RCC 7860 (cell line): Measurements from ENCODE around the gene POMZP3.
"Not testable (repeated sequence)": the region's sequence is repeated elsewhere in the genome, so short reads cannot be mapped to it uniquely, and the experiment has no call there.

Source experiments
- DNase-seq: peaks from one replicate; pipeline ENCODE4 v3.0.0-alpha.2; 2015; ENCODE audit warnings: low spot score
- FAIRE-seq: peaks from 2 replicates; lab custom pipeline; 2012; peaks lifted over from hg19 to GRCh38; lab: Jason Lieb, UNC

The POMZP3 gene

GRCh38 chr7:76591033-76591432 lies 36.0 kb downstream of the POMZP3 start:
- FAIRE-seq, DNase-seq: not testable (repeated sequence)

DNA sequence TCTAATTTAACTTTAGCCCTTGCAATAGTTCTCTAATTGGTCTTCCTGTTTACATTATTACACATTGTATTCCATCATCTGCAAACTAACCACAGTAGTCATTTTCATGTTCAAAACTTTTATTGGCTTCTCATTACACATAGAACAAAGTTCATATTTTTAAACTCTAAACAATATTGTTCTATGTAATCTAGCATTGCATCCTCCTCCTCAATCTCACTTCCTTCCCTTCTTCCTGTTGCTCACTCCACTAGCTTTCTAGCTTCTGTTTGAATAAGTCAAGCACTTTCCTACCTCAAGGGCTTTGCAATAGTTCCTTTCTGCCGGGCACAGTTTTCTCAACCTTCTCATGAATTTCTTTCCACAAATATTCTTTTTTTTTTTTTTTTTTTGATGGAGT lies 38.5 kb downstream of the POMZP3 start:
- not testable (repeated sequence) for FAIRE-seq, DNase-seq

DNA sequence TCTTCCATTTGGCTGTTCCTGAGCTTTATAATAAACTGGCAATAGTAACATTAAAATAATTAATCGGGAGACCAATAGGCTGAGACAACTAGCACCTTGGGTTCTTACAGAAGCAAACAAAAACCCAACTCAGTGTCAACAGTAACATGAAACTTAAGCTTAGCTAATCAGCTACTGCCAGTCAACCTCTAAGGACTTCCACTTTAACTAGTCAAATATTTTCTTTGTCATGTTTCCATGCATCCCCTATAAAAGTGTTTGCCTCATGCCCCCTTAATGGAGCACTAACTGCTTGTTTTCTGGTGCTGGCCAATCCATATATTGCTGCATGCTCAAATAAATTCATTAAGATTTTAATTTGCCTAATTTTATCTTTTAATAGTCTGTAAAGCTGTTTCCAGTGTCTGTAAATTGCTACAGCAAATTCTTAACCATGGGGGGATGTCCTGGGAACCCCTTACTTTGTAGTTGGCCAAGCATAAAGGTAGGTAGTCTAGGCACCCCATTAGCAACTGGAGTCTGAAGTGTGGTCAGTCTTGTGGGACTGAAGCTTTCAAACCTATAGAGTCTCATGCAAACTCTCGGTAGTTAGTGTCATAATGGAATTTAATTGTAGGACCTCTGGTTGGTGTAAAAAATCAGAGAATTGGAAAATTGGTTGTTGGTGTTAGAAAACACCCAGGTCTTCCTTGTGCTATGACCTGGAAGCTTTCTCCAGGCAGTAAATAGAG lies 40.3 kb downstream of the POMZP3 start:
- DNase-seq, FAIRE-seq: not testable (repeated sequence)

DNA sequence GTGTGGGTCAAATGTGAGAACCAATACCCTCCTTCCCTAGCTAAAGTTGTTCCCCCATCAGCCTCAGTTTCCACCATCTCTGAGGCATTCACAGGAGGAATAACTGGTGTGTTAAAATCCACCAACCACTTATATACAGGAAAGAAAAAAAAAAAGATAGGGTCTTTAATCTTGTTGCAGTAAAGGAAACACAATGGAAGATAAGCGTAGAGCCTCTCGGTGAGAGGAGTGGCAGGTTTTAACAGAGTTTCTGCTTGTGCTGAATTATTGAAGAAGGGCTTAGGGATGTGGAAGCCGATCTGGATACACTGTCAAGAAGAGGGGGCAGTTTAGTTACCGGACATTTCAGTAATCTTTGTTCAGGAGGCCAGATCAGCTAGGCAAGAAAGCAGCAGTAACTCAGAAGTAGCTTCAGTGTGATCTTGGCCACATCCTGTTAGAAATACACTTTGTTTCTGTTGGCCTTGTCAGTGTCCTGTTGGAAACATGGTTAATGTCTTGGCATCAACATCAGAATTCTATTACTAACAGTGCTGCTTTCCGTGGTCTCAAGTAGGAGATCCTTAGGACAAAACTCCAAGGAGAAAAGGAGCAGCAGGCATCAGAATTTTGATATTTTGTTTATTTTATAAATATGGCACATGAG lies 43.3 kb downstream of the POMZP3 start:
- FAIRE-seq: not testable (repeated sequence)
- peak; percentile 29 for DNase-seq

DNA sequence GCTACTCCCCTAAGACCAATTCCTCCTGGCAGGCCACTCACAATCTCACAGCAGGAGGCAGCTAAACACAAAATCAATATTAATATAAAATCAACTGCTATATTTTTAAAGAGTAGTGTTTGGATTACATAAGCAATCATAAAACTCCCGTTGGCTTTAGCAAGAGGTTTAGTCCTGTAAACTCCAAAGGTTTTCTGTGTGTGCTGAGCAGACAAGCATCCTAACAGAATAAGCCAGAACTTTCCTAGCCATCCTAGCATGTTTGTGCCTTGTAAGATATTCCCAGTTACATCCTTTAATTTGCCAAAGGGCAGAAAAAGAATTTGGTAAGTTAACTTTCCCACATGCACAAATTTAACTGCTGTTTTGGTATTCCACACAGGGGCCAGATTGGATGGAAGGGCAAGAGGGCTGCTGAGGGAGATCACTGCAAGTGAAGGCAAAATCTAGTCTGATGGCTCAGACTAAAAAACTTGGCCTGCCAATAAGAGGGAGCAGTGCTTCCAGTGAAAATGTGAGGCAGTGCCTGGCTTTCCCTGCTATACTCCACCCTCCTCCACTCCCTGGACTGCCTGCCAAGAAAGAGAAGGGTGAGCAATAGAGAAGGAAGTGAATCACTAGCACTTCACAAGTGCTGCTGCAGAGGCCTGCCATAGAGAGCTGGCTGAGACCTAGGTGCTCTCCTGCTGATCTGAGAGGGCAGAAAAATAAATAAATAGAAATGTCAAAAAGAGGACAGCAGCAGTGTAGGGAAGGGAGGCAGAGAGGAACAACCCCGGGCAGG lies 44.0 kb downstream of the POMZP3 start:
- peak; percentile 75 for DNase-seq
- FAIRE-seq: peak; percentile 97

DNA sequence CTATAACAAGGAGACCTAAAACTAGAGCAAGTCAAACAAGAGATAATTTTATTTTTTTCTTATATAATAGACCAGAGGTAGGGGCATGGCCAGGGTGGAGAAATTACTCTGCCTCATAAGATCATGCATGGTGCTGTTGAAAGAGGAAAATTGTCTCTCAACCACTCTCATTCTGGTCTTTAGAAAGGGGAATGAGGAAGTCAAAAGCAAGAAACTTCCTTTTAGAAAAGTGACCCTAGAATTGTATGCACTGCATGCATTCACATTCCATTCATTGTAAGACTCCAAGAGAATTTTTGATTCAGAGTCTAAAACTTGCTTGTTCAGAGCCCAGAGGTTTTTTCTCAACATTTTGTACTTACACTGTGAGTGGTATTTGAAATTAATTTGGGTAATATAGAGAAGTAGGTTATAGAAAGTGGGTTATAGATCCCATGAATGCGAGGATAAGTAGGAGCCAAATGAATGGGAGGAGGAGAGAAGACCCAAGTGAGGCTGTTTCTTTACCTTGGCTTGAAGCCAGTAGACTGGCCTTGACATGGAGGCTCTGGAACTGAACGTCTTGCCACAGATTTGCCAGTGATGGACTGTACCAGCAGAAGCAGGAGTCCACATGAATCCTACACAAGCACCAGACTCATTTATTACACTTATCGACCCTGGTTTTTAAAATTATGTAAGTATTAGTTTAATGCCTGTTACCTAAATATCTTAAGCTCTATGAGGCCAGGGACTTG lies 51.0 kb downstream of the POMZP3 start:
- not testable (repeated sequence) for DNase-seq, FAIRE-seq

DNA sequence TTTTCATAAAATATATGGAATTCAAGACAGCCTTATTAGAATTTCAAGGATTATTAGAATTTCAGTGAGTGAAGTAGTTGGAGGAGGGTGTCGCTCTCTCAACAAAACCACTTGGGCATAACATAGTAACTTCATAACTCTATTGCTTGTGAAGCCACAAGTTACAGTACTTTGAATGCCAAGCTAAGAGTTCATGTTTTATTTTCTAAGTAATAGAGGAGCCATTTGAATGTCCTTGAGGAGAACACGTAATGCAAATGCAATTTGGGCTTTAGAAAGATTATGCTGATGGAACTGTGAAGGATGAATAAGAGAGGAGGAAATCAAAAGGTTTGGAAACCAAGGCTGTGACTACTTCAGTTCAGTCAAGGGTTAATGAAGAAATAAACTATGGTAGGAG lies 51.6 kb downstream of the POMZP3 start:
- DNase-seq, FAIRE-seq: not testable (repeated sequence)

- DNase-seq, FAIRE-seq: not testable (repeated sequence)
Measured at GRCh38 chr7:76572296-76572695, 54.8 kb downstream of the POMZP3 start.

GRCh38 chr7:76570324-76570775 lies 56.7 kb downstream of the POMZP3 start:
- peak; percentile 52 for FAIRE-seq
- not testable (repeated sequence) for DNase-seq

- DNase-seq: peak; percentile 59
- peak; percentile 92 for FAIRE-seq
Measured at GRCh38 chr7:76568742-76569141, 58.3 kb downstream of the POMZP3 start.

DNA sequence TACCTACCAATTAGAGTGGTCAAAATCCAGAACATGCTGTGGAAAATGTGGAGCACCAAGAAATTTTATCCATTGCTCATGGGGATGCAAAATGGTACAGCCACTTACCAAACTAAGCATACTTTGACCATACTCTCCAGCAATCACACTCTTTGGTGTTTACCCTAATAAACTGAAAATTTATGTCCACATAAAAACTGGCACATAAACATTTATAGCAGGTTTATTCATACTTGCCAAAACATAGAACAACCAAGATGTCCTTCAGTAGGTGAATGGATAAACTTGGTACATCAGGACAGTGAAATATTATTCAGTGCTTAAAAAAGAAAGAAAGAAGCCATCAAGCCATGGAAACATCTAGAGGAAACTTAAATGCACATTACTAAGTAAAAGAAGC lies 59.3 kb downstream of the POMZP3 start:
- not testable (repeated sequence) for FAIRE-seq

GRCh38 chr7:76567311-76567710 lies 59.8 kb downstream of the POMZP3 start:
- DNase-seq, FAIRE-seq: not testable (repeated sequence)

More for the DNA sequence above, 59.3 kb downstream of the POMZP3 start:
- not testable (repeated sequence) for DNase-seq

DNA sequence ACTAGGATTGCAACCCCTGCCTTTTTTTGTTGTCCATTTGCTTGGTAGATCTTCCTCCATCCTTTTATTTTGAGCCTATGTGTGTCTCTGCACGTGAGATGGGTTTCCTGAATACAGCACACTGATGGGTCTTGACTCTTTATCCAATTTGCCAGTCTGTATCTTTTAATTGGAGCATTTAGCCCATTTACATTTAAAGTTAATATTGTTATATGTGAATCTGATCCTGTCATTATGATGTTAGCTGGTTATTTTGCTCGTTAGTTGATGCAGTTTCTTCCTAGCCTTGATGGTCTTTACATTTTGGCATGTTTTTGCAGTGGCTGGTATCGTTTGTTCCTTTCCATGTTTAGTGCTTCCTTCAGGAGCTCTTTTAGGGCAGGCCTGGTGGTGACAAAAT lies 62.1 kb downstream of the POMZP3 start:
- FAIRE-seq, DNase-seq: not testable (repeated sequence)

DNA sequence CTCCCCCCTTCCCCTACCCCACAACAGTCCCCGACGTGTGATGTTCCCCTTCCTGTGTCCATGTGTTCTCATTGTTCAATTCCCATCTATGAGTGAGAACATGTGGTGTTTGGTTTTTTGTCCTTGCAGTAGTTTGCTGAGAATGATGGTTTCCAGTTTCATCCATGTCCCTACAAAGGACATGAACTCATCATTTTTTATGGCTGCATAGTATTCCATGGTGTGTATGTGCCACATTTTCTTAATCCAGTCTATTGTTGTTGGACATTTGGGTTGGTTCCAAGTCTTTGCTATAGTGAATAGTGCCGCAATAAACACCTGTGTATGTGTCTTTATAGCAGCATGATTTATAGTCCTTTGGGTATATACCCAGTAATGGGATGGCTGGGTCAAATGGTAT lies 65.7 kb downstream of the POMZP3 start:
- FAIRE-seq, DNase-seq: not testable (repeated sequence)

- not testable (repeated sequence) for FAIRE-seq, DNase-seq
Measured at GRCh38 chr7:76560157-76560556, 66.9 kb downstream of the POMZP3 start.
